GM23248 (cell line): ENCODE data around the gene MROH2B. TPM values are rescaled to one million over a fixed set of nuclear protein-coding genes. Genes with fewer than 3 reads are reported as not detected.

Source experiments
- DNase-seq: peaks from one replicate; pipeline ENCODE4 v3.0.0-alpha.2; 2015
- H2AFZ ChIP-seq: fragments of 200-600 bp; sonication (generic); 2 replicates; pipeline ENCODE4 v1.6.1; 2016; ENCODE audit warnings: antibody characterized with exemption
- H3F3A ChIP-seq: fragments of 200-600 bp; sonication (generic); 2 replicates; pipeline ENCODE4 v1.6.1; 2016; ENCODE audit warnings: mild to moderate bottlenecking, antibody characterized with exemption, mixed run types; ENCODE audit not compliant: insufficient read depth
- H3K27ac ChIP-seq: fragments of 200-600 bp; sonication (generic); 2 replicates; pipeline ENCODE4 v1.5.1; 2016; ENCODE audit warnings: mild to moderate bottlenecking
- H3K27me3 ChIP-seq: fragments of 200-600 bp; sonication (generic); replicated peaks from 2 replicates; pipeline ENCODE4 v1.6.1; 2016; ENCODE audit warnings: mild to moderate bottlenecking; ENCODE audit not compliant: insufficient read depth
- H3K36me3 ChIP-seq: fragments of 200-600 bp; sonication (generic); 2 replicates; pipeline ENCODE4 v1.6.1; 2016; ENCODE audit warnings: low read depth, mild to moderate bottlenecking
- H3K4me1 ChIP-seq: fragments of 200-600 bp; sonication (generic); 2 replicates; pipeline ENCODE4 v1.6.1; 2016; ENCODE audit warnings: mild to moderate bottlenecking; ENCODE audit not compliant: insufficient read depth
- H3K4me2 ChIP-seq: fragments of 200-600 bp; sonication (generic); one replicate; pipeline ENCODE4 v1.6.1; 2016; ENCODE audit warnings: mild to moderate bottlenecking; ENCODE audit not compliant: unreplicated experiment
- H3K4me3 ChIP-seq: fragments of 200-600 bp; sonication (generic); 2 replicates; pipeline ENCODE4 v1.5.1; 2016; ENCODE audit warnings: mild to moderate bottlenecking
- H3K79me2 ChIP-seq: fragments of 200-600 bp; sonication (generic); 2 replicates; pipeline ENCODE4 v1.6.1; 2016; ENCODE audit warnings: mild to moderate bottlenecking; ENCODE audit not compliant: insufficient read depth
- H3K9ac ChIP-seq: fragments of 200-600 bp; sonication (generic); 2 replicates; pipeline ENCODE4 v1.6.1; 2016; ENCODE audit warnings: mild to moderate bottlenecking
- H3K9me2 ChIP-seq: fragments of 200-600 bp; sonication (generic); 2 replicates; pipeline ENCODE4 v1.6.1; 2016; ENCODE audit warnings: mixed run types, mild to moderate bottlenecking, moderate library complexity; ENCODE audit not compliant: insufficient read depth
- H3K9me3 ChIP-seq: fragments of 200-600 bp; sonication (generic); one replicate; pipeline ENCODE4 v1.6.1; 2017; ENCODE audit warnings: low read depth
- H4K20me1 ChIP-seq: fragments of 200-600 bp; sonication (generic); 2 replicates; pipeline ENCODE4 v1.6.0; 2016; ENCODE audit not compliant: insufficient read depth
- EZH2 ChIP-seq: fragments of 200-600 bp; sonication (generic); IDR thresholded peaks from 2 replicates; pipeline ENCODE4 v1.6.1; 2018; ENCODE audit warnings: antibody characterized with exemption, mild to moderate bottlenecking; ENCODE audit not compliant: insufficient read depth, poor library complexity, severe bottlenecking
- EZH2phosphoT487 ChIP-seq: fragments of 200-600 bp; sonication (generic); IDR thresholded peaks from 2 replicates; pipeline ENCODE4 v1.6.1; 2018; ENCODE audit warnings: antibody characterized with exemption, moderate library complexity, mild to moderate bottlenecking, low read depth; ENCODE audit not compliant: insufficient read depth
- WGBS, 2 experiments: methylation state at CpG; one replicate each; pipeline ENCODE4 v1.1.6; 2015 to 2017; ENCODE audit warnings: low lambda C conversion rate in 2 of 2, low coverage in 1 of 2; ENCODE audit errors: missing lambda C conversion rate in 2 of 2; 5-methylcytosine and 5-hydroxymethylcytosine counted together
- in situ Hi-C: fragments of 300-500 bp; cut with MboI; formaldehyde crosslinking; loops from 2 replicates; pipeline ENCODE4 v1.15.0; 2020
- polyA plus RNA-seq: library from polyadenylated mRNA; unstranded; fragments of >200 nt; fragmentation: Nextera tagmentation; extraction: Ambion mirVana; gene quantifications from 2 replicates; pipeline ENCODE4 v1.2.1, GENCODE V29; 2016
- total RNA-seq: library from RNA; depleted of rRNA; stranded (reverse); fragments of >200 nt; shearing (Covaris generic); gene quantifications from 2 replicates; pipeline ENCODE4 v1.2.3, GENCODE V29; 2014

MROH2B gene
- total and polyA plus RNA-seq, 2 experiments from 2014 or later, result not detected

- in situ Hi-C loops, result no loop called here
- H3K27ac ChIP-seq, result no peak overlapping the region
- H3K4me1 ChIP-seq, result no peaks in the 10 kb centered on the region
- no peaks in the 10 kb centered on the region for H3K9me3 ChIP-seq
- H4K20me1 ChIP-seq, result no peaks in the 10 kb centered on the region
- H3F3A ChIP-seq, result no peaks in the 10 kb centered on the region
- H2AFZ ChIP-seq, result no peak overlapping the region
- H3K27me3 ChIP-seq, result no peaks in the 10 kb centered on the region
- H3K79me2 ChIP-seq, result no peaks in the 10 kb centered on the region
- no peaks in the 10 kb centered on the region for H3K36me3 ChIP-seq
- no peaks in the 10 kb centered on the region for H3K9me2 ChIP-seq
- WGBS, 2 experiments, result 58 to 66% methylated on average over 7 of the region's 7 CpGs
- H3K4me2 ChIP-seq, result no peak overlapping the region
- H3K9ac ChIP-seq, result no peak overlapping the region
- TF ChIP-seq EZH2, result no peak
- no peak for TF ChIP-seq EZH2phosphoT487
- no peak overlapping the region for H3K4me3 ChIP-seq
- DNase-seq, result no peak
Observed at GRCh38 chr5:41083306-41083705, 12.2 kb upstream of the MROH2B start.

- Histone ChIP-seq H3K36me3 (no peaks in the 10 kb centered on the region), H3K4me3 (no peak overlapping the region), H3K79me2 (no peaks in the 10 kb centered on the region), H4K20me1 (no peaks in the 10 kb centered on the region), H3K9me3 (no peaks in the 10 kb centered on the region), H2AFZ (no peak overlapping the region), H3K4me1 (no peaks in the 10 kb centered on the region), H3K27ac (no peak overlapping the region), H3F3A (no peaks in the 10 kb centered on the region), H3K9ac (no peak overlapping the region), H3K27me3 (no peaks in the 10 kb centered on the region), H3K9me2 (no peaks in the 10 kb centered on the region), H3K4me2 (no peak overlapping the region)
- peak; percentile 46 for DNase-seq
- 44 to 48% methylated on average over 2 of the region's 2 CpGs for WGBS, 2 experiments
- in situ Hi-C loops, result no loop called here
- TF ChIP-seq EZH2 (no peak), EZH2phosphoT487 (no peak)
Observed at GRCh38 chr5:41071975-41072374, 833 bp upstream of the MROH2B start.

- no peaks in the 10 kb centered on the region for H3K4me1 ChIP-seq
- no peak overlapping the region for H2AFZ ChIP-seq
- no peak for TF ChIP-seq EZH2
- TF ChIP-seq EZH2phosphoT487, result no peak
- H3F3A ChIP-seq, result no peaks in the 10 kb centered on the region
- H3K9me2 ChIP-seq, result no peaks in the 10 kb centered on the region
- H3K36me3 ChIP-seq, result no peaks in the 10 kb centered on the region
- 11 to 19% methylated on average over 2 of the region's 2 CpGs for WGBS, 2 experiments
- H3K9me3 ChIP-seq, result no peaks in the 10 kb centered on the region
- no peaks in the 10 kb centered on the region for H3K79me2 ChIP-seq
- no peak overlapping the region for H3K27ac ChIP-seq
- in situ Hi-C loops, result no loop called here
- H3K4me3 ChIP-seq, result no peak overlapping the region
- no peaks in the 10 kb centered on the region for H4K20me1 ChIP-seq
- DNase-seq, result peak; percentile 2
- no peak overlapping the region for H3K4me2 ChIP-seq
- H3K9ac ChIP-seq, result no peak overlapping the region
- H3K27me3 ChIP-seq, result no peaks in the 10 kb centered on the region; the same call in 1 of the 2 replicates
Observed at GRCh38 chr5:41067714-41068568, 3.2 kb downstream of the MROH2B start.

GRCh38 chr5:41065691-41066335 is 5.3 kb downstream of the MROH2B start:
- no peak overlapping the region for H3K4me2 ChIP-seq
- no peak overlapping the region for H3K9ac ChIP-seq
- no peak overlapping the region for H2AFZ ChIP-seq
- WGBS, 2 experiments, result 13 to 20% methylated on average over 6 of the region's 6 CpGs
- no peaks in the 10 kb centered on the region for H3F3A ChIP-seq
- H3K4me1 ChIP-seq, result no peaks in the 10 kb centered on the region
- TF ChIP-seq EZH2 (no peak), EZH2phosphoT487 (no peak)
- in situ Hi-C loops, result no loop called here
- H3K9me2 ChIP-seq, result no peaks in the 10 kb centered on the region
- no peaks in the 10 kb centered on the region; the same call in 1 of the 2 replicates for H3K27me3 ChIP-seq
- H4K20me1 ChIP-seq, result no peaks in the 10 kb centered on the region
- H3K36me3 ChIP-seq, result no peaks in the 10 kb centered on the region
- no peaks in the 10 kb centered on the region for H3K79me2 ChIP-seq
- DNase-seq, result no peak
- no peak overlapping the region for H3K27ac ChIP-seq
- H3K9me3 ChIP-seq, result no peaks in the 10 kb centered on the region
- H3K4me3 ChIP-seq, result no peak overlapping the region
